Epithelial cell of proximal tubule (primary cell): ENCODE measurements around the gene STK24. TPM values are rescaled to one million over a fixed set of nuclear protein-coding genes. Genes with fewer than 3 reads are reported as not detected.
A peak's percentile ranks its signal among the peaks of the same experiment; 100 is the strongest.

ENCODE experiments used
- DNase-seq: peaks from one replicate; pipeline ENCODE4 v3.0.0-alpha.2; 2011; ENCODE audit warnings: low read depth
- H3K4me3 ChIP-seq: 2 replicates; pipeline ENCODE4 v1.5.1; 2011; ENCODE audit warnings: low read depth, mild to moderate bottlenecking, low read length
- CTCF ChIP-seq: conservative IDR thresholded peaks from 2 replicates; pipeline ENCODE4 v1.5.1; 2012; ENCODE audit warnings: low read depth, mild to moderate bottlenecking, low read length
- total RNA-seq: library from RNA; depleted of rRNA; stranded (reverse); fragments of >200 nt; gene quantifications from 2 replicates; pipeline ENCODE4 v1.2.3, GENCODE V29; 2015

STK24 gene
- total RNA-seq, 1 donor from 2014 or later, result 115 TPM

GRCh38 chr13:98484289-98485219, 92.4 kb downstream of the STK24 start:
- peak; percentile 29 for TF ChIP-seq CTCF
- H3K4me3 ChIP-seq, result peak overlapping the region; percentile 27
- peak; percentile 92 for DNase-seq

DNA sequence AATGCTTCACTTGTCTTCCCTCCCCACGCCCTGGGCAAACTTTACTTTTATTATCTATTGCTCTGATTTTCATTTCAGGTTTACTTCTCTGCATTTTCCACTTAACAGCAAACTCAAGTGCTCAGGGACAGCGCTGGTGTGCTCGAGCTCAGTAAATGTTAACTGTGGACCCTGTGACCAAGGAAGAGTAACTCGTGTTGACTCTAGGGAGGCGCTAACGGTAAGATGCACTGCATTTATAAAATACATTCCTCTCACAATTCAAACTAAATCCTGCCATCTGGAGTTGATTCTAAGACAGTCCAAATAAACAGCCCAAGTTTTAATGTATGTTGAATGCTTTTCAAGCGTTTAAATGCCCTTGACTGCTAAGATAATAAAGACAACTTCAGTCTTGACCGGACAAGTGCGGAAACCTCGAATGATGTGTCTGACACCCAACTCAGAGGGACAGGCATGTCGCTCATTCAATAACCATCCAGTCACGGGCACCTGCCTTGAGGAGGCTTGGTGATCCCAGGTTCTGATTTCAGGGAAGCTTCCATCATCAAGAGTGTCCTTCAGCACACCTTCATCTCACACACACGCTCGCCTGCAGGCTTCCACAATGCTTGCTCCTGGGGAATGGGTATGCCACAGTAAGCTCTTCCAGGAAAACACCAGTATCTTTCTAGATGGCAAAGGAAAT, 93.2 kb downstream of the STK24 start:
- TF ChIP-seq CTCF, result no peak
- H3K4me3 ChIP-seq, result peak overlapping the region; percentile 27
- no peak for DNase-seq

GRCh38 chr13:98482476-98483444, 94.1 kb downstream of the STK24 start:
- no peak for DNase-seq
- TF ChIP-seq CTCF, result peak; percentile 53
- H3K4me3 ChIP-seq, result no peak overlapping the region

DNA sequence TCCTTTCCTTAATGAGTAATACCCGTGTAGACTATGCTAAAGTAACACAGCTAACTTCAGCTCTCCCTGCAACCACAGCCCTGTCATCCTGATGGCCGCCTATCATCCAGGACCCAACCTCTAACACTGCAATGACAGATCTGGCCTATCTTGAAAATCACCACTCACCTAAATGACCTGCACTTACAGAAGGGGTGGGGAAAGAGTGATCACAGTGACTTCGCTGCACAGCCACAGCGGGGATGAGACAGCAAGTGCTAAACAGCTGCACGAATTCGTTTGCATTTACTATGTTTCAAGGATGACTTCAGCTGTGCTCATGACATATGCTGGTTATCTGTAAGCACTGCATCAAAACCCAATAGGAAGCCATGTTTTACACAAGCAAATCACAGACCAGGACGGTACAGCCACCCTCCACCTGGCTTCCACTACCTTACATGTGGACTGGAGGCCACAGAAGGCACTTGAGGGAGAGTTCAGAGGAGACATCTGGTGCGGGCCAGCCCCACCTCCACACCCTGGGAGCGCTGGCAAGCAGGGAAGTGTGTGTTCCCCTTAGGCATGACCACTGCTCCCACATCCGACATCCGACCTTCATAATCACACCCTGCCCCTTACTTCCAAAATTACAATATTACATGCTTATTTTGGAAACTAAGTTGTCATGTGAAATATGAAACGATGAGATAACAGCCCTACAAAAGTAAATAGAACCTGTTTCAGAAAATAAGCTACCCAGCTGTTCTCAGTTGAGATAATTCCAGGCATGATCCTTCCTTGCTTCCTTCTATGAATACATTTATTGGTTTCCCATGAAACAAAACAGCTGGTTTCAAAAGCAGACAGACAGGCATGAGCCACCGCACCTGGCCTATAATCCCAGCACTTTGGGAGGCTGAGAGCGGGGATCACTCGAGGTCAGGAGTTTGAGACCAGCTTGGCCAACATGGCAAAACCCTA, 95.7 kb downstream of the STK24 start:
- no peak overlapping the region for H3K4me3 ChIP-seq
- TF ChIP-seq CTCF, result no peak
- DNase-seq, result no peak

DNA sequence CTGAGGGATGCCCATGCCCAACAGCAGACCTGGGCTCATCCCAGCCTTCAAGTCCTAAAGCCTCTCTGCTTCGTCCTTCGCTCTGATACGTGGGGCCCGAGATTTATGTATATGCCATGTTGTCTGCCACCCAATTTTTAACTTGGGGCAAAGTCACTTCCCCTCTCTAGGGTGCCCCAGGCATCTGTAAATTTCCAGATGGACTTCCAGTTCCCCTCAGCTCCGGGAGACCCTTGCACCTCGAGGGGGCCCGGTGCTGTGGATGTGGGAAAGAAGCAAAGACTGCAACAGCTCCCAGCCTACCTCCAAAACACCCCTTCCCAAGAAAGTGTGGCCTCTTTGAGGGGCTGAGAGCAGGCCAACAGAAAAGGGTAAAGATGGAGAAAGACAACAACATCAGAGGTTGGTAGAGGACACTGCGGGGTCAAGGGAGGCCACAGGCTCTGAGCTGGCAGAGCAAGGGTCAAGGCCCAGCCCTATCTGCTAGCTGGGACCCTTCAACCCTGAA, 97.4 kb downstream of the STK24 start:
- TF ChIP-seq CTCF, result no peak

More for the DNA sequence above, 97.4 kb downstream of the STK24 start:
- H3K4me3 ChIP-seq, result no peak overlapping the region
- no peak for DNase-seq
